ENCODE measurements around the gene SURF1.
A peak's percentile ranks its signal among the peaks of the same experiment; 100 is the strongest.

- TF ChIP-seq TAF1 (IDR thresholded peaks at IDR 0.05; ENCODE audit: low read depth, low read length): no peak
- no peak for TF ChIP-seq PAX5 (IDR thresholded peaks at IDR 0.05; ENCODE audit: insufficient read depth, low read length, severe bottlenecking)
- TF ChIP-seq POLR2A (IDR thresholded peaks at IDR 0.05; ENCODE audit: low read depth, low read length): peak; percentile 39; the same call in 1 of the 2 replicates
- peak; percentile 48; the same call in 1 of the 2 replicates for TF ChIP-seq POLR2AphosphoS5 (IDR thresholded peaks at IDR 0.05; ENCODE audit: low read depth, low read length)
- no peak for TF ChIP-seq SPI1 (IDR thresholded peaks at IDR 0.05; ENCODE audit: low read depth, low read length)
These were observed 6.2 kb downstream of the SURF1 start for GRCh38 chr9:133349965-133350616.

Measured in GM12891 (cell line).